ENCODE data around the gene ORM2.
"Not testable (repeated sequence)": the region's sequence is repeated elsewhere in the genome, so short reads cannot be mapped to it uniquely, and the experiment has no call there.

Gene ORM2

DNA sequence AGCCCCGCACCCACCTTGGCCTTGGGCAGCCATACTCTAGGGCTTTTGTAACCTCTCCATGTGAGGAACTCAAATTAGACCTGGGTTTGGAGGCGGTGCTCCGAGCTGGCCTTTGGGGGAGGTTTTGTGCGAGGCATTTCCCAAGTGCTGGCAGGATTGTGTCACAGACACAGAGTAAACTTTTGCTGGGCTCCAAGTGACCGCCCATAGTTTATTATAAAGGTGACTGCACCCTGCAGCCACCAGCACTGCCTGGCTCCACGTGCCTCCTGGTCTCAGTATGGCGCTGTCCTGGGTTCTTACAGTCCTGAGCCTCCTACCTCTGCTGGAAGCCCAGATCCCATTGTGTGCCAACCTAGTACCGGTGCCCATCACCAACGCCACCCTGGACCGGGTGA lies at the start of gene ORM2:
Gene ORM2 (plus strand): TSS at position 245 of the 398 bp plus-strand sequence. CDS start 36 bp downstream, at position 281.
- not testable (repeated sequence) for DNase-seq

DNA sequence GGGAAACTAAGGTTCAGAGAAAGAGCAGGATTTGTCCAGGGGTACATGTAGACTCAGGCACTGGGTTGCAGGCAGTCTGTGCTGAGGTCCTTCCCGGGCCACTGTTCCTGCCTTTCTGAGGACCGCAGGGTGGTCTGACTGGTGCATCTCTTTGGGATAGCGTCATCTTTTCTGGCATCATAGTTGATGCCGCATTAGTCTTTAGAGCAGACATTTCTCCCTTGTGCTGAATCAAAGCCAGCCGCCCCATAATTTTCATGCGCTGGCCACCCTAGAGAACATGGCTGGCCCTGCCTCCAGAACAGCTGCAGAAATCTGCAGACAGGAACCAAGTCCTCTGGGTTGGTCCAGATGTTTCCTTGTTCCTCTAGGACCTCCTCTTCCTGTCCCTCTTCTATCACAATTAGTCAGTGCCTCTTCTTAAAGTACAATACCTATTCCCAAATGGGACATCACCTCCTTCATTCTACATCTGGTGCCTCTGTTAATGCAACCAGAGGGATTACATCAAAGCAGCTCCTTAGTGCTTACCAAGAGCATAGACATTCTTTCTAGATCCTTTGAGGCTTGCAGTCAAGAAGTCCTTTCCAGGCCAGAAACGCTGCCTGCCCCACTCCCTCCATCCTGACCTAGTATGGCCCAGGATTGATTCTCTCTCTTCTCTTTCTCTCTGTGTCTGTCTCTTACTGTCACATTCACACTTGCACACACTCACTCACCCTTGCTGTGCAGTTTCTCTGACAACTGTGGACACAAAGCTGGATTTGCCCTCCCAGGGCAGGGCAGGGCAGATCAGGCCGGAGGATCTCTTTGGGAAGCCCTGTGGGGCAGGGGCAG lies 48.8 kb upstream of the ORM2 start:
- DNase-seq = no peak

DNA sequence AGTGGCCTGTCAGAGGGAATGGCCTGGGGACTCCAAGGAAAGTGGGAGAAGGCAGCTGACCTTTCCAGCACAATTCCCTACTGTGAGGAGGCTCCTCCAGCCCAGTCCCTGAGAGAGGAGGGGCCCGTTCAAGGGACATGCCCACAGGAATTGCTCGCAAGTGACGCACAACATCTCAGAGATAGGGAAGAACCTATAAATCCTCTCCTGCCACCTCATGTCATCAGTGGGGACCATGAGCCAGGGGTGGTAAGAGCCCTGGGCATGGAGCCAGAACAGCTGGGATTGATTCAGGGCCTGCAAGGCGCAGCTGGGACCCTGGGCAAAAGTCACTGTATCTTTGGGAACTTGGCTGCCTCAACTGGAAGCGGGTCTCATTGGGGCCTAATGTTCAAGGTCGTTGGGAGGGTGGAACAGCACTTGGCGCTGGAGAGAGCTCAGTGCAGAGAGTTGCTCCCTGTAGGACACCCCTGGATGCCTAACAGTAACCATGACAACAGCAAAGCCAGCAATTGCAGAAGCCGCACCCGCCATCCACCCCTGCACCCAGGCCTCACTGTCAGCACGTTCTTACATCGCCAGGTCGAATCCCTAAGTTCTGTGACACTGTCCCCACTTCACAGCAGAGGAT lies 48.1 kb upstream of the ORM2 start:
- DNase-seq = no peak

DNA sequence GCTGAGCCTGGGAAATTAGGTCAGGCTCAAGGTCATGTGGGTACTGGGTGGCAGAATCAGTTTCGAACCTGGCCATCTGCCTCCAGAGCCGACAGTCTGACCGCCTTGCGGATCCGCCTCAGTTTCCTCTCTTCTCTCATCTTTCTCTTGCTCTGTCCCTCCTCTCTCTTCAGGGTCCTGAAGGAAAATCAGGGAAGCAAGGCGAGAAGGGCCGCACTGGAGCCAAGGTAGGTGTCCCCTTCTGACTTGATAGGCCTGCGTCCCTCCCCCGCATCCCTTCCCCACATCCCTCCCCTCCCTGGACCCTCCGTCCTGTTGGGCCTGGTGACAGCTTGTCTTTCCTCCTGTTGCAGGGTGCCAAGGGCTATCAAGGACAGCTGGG lies 47.6 kb upstream of the ORM2 start:
- no peak for DNase-seq

DNA sequence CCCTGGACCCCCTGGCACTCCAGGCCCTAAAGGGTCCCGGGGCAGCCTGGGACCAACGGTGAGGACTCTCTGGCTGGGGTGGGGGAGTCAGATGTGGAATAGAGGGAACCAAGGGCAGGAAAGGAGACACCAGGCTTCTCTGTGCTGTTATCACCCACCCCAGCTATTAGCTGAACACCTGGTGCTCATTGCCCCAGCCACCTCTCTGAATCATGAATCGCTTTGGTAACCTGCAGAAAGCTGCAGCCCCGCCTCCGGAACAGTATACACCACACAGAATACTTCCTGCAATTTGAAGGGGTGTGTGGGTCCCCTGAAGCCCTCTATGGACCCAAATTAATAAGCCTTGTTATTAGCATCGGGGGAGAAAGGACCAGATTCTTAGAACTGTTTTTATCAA lies 47.2 kb upstream of the ORM2 start:
- DNase-seq = no peak

DNA sequence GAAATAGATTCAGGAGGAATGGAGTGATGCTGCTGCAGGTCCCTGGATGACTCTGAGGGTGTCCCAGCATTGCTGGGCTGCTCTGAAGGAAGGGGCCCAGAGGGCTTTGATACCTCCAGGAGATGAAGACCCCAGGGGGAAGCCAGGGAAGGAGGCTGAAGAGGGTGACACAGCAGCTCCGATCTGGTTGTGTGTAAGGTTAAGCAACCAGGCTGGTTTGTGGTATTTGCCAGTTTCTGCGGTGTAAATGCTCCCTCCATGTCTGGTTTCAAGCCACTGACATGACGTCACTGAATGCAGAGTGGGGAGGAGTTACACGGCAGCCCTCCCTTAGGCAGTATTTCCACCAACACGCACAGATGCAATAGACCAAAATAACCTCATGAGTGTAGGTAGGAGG lies 46.7 kb upstream of the ORM2 start:
- DNase-seq = no peak

DNA sequence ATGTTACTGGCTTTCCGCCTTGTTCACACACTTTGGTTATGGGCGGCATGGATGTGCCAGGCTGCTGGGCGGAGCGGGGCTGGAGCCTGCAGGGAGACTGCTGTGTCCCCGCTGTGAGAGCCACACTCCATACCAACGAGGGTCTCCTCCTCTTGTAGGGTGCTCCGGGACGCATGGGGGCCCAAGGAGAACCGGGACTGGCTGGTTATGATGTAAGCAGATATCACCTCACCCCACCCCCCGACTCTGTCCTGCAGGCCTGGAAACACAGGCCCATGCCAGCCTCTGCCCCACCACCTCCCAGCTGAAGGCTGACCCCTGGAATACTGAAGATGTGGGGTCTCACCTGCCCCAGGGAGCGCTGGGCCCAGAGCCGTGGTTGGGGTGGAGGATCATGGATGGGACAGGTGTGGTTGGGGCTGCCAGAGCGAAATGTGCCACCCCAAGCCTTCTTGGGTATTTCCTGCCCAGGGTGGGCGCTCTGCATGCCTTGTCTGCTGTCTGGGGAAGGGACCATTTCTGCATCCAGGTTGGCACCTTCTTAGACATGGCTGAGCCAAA lies 46.0 kb upstream of the ORM2 start:
- no peak for DNase-seq

DNA sequence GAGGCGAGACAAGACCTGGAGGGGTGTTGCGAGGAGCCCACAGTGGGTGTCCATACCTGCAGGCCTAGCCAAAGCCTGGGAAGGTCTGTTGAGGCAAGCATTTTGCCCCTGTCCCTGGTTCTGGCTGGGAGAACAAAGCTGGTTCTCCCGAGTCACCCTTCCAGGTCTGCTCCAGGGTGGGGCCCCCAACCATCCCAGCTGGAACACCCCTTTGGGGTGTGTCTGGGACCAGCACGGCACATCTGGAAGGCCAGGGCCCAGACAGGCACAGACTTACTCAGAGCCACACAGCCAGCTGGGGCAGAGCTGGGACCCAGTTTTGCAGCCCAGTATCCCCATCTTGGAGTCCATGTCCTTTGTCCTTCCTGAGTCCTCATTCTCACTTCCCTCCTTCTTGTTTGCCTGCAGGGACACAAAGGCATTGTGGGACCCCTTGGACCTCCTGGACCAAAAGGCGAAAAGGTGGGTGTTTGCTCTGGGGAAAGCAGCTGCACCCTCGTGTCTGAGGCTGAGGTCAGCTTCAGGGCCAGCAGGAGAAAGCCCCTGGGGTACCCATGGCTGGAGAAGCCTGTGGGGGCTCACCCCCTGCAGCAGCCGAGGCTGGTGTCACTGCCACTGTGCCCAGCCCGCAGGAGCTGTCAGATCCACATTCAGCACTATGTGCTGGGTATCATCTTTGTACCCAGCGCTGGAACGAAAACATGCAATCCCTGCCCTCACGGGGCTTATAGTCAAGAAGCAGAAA lies 45.2 kb upstream of the ORM2 start:
- no peak for DNase-seq

DNA sequence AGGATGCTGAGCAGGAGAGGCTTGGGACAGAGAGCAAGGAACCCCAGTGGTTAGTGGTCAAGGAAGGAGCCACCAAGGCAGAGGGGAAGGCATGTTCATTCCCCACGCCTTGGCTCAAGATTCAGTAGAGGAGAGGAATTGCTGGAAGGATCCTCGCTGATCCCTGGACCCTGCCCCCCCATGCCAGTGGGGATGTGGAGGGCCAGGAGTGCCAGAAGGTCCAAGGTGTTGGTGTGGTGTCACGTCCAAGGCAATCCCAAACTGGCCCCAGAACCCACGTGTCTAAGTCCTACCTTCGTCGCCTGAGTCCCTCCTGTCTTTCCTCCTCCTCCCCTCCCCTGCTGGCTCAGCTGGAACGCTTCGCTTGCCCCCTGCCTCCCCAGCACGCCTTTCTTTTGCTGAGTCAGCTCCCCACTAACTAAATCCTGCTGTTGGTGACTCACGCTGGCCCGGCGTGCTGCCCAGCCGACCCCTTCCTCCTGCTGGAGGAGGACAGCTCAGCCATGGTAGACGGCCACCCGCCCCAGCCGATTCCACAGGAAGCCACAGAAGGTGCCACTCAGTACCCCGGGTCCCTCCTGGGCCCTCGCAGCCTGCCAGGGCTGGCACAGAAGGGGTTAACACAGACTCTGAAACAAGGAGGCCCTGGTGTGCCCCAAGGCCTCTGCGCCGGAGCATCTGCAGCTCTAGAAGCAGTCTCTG lies 44.4 kb upstream of the ORM2 start:
- no peak for DNase-seq

DNA sequence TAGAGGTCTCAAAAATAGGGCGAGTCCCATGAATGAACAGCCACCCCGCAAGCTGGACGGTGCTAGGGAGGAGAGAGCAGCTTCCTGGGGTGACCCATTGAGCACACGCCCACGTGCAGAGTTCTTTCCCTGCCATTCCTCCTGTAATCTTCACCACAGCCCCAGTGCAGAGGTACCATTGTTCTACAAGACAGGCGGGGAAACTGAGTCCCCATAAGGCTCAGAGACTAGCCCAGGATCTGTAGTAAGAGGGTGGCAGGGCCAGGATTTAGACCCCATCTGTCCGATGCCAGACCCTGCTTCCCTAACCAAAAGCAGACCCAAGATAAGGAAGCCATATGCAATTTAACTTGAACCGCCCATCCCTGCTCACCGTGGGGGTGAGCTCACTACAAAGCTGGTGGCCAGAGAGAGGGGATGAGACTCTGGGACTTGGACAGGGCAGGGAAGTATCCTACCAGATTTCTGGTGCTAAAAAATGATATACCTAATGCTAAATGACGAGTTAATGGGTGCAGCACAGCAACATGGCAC lies 43.5 kb upstream of the ORM2 start:
- DNase-seq = no peak

DNA sequence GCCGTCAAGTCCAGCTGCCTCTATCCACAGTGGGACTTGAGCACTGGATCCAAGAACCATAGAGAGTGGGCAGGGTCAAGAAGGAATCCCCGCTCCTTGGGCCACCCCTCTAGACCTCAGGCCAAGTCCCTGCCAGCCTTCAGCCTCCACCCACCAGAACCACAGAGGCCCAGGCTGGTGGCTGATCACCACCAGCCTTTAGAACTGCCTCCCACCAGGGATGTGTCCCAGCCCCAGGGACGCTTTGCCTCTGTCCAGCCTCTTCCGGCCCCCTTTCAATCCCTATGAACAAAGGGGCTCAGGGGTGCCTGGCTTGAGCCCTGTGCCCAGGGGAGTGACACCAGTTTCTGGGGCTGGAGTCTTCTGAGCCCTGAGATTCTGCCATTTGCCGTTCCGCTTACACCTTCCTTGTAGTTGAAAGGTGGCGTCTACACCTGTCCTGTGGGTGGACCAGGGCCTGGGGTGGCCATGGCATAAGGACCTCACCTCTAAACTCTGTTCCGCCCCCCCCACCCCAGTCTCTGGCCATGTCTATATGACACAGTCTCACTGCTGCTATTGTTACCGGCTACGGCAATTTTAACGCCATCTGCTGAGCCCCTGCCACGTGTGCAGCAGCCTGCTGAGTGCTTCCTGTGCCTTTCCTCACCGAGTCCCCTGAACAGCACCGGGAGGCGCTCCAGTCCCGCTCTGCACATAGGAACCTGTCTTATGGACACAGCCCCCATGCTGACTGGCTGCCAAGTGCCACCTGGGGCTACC lies 42.5 kb upstream of the ORM2 start:
- peak; percentile 36 for DNase-seq

DNA sequence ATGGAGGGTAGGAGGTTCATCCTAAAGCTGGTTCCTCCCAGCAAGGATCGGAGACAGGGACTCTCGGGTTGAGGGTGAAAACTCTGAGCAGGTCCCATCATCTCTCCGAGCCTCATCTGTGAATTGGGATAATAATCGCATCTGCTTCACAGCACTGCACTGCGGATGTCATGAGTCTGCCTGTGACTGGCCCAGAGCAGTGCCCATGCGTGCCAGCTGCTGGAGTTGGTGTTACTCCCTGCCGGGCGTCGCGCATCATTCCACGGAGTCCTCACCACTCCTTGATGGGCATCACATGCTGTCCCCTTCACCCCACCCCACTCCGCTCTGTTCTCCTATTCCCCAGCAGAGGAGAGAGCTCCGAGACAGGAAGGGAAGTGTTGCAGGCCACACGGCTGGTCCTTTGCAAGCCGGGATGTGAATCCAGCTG lies 41.9 kb upstream of the ORM2 start:
- DNase-seq = no peak

DNA sequence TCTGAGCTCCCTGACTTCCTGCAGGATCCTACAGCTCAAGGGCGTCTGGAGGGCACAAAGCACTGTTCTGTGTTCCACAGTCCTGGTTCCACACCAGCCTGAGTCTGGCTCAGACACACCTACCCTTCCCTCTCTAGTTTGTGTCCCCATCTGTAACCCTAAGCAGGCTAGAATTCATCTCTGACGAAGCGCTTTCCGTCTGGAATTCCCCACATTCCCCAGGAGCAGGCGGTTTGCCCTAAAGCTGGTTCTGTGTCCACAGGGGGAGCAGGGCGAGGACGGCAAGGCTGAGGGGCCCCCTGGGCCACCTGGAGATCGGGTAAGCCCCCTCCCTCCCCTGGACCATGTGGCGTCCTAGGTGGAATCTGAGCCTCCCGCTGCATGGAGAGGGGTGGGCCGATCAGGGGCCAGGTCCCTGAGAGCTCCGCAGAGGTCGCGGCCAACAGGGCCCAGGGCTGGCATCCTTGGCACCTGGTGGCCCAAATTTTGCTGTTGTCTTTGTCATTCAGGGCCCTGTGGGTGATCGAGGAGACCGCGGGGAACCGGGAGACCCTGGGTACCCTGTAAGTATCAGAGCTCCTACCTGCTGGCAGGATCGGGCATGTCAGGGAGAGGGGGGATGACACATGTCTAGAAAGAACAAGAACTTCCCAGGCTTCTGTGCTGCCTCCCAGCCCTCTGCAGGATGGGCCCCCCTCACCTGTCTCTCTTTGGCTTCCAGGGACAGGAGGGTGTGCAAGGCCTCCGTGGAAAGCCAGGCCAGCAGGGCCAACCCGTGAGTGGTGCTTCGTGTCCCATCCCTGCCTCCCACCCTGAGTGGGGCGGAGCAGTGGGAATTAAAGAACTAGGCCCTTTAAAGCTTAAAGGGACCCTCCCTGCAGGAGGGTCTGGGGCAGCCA lies 41.2 kb upstream of the ORM2 start:
- no peak for DNase-seq

DNA sequence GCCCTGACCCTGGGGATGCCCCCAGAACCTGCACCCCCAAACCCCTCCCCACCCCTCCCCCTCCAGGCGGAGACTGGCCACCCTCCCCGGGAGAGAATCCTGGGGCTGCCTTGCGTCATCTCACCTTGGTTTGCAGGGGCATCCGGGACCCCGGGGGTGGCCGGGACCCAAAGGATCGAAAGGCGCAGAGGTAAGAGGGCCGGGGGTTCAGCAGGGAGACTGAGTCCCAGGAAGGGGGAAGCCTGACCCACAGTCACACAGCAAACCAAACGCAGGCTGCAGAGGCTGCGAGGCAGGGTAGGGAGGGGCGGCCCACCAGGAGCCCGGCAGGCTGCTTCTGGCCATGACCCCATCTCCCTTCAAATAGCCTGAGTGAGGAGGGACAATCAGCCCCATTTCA lies 40.6 kb upstream of the ORM2 start:
- no peak for DNase-seq

DNA sequence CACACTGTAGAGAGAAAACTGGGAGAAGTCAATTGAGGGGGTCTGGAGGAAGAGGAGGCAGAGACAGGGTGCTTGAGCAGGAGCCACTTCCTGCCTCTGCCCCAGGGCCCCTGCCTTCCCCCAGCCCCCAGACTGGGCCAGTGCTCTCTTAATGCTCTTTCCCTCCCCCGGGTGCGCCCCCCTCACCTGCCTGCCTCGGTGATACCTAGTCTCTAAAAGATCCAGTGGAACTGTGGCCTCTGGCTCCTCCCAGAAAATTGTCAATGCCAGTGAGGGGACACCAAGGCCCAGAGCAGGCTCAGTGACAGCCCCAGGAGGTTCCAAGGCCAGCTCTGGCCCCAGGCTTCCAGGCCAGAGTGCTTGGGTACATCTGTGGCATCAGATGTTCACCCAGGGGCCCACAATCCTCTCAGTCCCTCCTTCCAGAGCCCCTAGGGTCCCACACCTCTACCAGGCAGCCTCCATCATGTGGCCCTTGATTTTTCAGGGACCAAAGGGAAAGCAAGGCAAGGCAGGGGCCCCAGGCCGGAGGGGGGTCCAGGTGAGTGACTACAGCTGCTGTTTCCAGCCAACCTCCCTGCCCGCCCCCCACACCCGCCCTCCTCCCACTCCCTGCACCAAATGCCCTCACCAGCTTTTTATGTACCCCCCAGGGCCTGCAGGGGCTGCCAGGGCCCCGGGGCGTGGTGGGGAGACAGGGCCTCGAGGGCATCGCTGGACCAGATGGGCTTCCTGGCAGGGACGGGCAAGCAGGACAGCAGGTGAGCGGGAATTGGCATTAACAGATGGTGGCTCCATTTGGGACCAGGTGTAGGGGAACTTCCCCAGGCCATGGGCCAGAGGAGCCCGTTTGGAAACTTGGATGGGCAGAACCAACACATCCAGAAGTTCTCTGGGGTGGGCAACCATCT lies 39.8 kb upstream of the ORM2 start:
- no peak for DNase-seq

DNA sequence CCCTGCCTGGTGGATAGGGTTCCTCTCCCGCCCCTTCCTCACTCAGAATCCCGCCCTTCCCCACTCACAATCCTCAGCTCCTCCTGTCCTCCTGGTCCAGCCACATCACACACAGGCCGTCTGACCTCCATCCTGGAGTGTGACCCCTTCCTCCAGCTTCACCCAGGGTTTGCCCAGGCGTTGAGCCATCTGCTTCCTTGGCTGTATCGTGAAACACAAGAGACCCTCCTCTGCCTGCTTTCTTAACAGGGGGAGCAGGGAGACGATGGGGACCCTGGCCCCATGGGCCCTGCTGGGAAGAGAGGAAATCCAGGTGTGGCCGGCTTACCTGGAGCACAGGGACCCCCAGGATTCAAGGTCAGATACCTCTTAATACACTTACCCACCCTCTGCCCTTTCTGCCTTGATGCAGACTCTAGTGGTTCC lies 39.1 kb upstream of the ORM2 start:
- no peak for DNase-seq

DNA sequence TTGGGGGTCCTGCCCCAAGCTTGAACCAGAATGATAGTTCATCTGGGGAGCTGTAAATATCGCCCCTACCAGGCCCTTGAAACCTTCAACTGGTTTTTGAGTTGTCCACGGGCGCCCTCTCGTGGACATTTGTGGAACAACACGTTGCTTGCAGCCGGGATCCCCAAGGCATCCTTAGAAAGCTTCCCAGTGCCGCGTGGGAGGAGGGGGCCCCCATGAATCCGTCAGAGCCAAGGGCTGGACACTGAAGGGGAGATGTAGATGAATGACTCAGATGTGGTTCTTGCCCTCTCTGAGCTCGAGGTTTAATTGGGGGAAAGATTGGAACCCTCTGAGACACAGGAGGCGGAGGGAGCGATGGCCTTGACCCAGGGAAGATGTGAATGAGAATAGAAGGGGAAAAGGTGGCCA lies 38.6 kb upstream of the ORM2 start:
- peak; percentile 9 for DNase-seq

DNA sequence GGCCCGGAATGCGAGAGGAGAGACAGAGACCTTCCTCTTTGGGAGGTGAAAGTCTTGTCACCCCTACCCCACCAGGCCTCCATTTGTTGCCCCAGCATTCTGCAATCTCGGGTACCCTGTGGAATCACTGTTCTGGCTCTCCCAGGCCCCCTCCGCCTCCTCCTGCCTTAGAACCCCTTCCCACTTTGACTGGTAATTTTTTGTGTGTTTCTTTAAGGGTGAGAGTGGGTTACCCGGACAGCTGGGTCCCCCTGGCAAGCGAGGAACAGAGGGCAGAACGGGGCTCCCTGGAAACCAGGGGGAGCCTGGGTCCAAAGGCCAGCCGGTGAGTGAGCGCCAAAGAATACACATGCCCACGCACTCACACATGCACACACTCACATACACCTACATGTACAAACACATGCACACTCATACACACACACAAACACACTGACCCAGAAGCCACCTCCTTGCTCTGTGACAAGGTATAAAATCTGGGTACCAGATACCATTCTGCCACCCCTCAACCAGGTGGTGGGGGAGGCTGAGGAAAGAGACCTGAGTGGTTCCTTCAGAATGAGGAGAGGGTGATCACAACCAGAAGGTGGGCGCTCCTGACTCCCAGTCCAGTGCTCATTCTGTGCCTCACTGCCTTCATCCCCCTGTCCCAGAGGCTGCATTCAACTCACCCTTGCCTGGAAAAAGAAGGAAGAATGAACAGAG lies 37.6 kb upstream of the ORM2 start:
- DNase-seq = no peak

DNA sequence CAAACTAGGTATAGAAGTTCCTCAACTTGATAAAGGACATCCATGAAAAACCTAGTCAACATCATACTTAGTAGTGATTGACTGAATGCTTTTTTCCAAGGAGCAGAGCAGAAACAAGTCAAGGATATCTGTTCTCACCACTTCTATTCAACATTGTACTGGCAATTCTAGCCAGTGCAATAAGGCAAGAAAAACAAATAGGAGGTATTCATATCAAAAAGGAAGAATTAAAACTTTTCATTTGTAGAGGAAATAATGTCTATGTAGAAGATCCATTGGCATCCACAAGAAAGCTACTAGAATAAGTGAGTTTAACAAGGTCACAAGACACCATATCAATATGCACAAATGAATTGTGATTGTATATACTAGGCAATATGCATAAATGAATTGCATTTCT lies 35.0 kb upstream of the ORM2 start:
- no peak for DNase-seq

Data from DMS153 (cell line).